Heart left ventricle (tissue), 16 donors: Measurements from ENCODE around the gene TMEM178B. TPM values are rescaled to one million over a fixed set of nuclear protein-coding genes. Genes with fewer than 3 reads are reported as not detected.

Source experiments
- ATAC-seq, 4 donors: fragments of 200-7000 bp; cut with Tn5 transposase; one replicate each; pipeline ENCODE4 v1.9.1; 2020 to 2022; ENCODE audit warnings: moderate library complexity in 4 of 4, mild to moderate bottlenecking in 3 of 4, moderate number of reproducible peaks in 1 of 4
- DNase-seq, 5 donors: peaks; one replicate each; pipeline ENCODE4 v3.0.0-alpha.2; 2020
- H3K27ac ChIP-seq, 12 donors: fragments of 200-600 bp; sonication (generic) in 4 of 12; one replicate each; pipeline versions ENCODE4 v1.5.0 to v1.8.0; 2016 to 2022; ENCODE audit warnings: mild to moderate bottlenecking in 2 of 12
- H3K27me3 ChIP-seq, 9 donors: fragments of 200-600 bp; sonication (generic) in 2 of 9; one replicate each; pipeline versions ENCODE4 v1.5.1 to v1.8.0; 2016 to 2022; ENCODE audit warnings: mild to moderate bottlenecking in 3 of 9
- H3K36me3 ChIP-seq, 9 donors: fragments of 200-600 bp; sonication (generic) in 2 of 9; one replicate each; pipeline versions ENCODE4 v1.5.0 to v1.8.0; 2018 to 2022; ENCODE audit warnings: mild to moderate bottlenecking in 2 of 9
- H3K4me1 ChIP-seq, 12 donors: fragments of 200-600 bp; sonication (generic) in 4 of 12; one replicate each; pipeline versions ENCODE4 v1.5.0 to v1.8.0; 2016 to 2022; ENCODE audit warnings: mild to moderate bottlenecking in 3 of 12
- H3K4me3 ChIP-seq, 12 donors: fragments of 200-600 bp; sonication (generic) in 4 of 12; one replicate each; pipeline versions ENCODE4 v1.5.0 to v1.8.0; 2017 to 2022; ENCODE audit warnings: mild to moderate bottlenecking in 9 of 12, moderate library complexity in 4 of 12
- H3K9me3 ChIP-seq, 12 donors: fragments of 200-600 bp; sonication (generic) in 4 of 12; one replicate each; pipeline versions ENCODE4 v1.5.0 to v1.8.0; 2016 to 2022; ENCODE audit warnings: mild to moderate bottlenecking in 1 of 12
- CTCF ChIP-seq, 12 donors: fragments of 200-600 bp; sonication (generic) in 4 of 12; IDR thresholded peaks; one replicate each; pipeline versions ENCODE4 v1.5.0 to v1.8.0; 2018 to 2022; ENCODE audit warnings: antibody characterized with exemption in 12 of 12, mild to moderate bottlenecking in 5 of 12
- POLR2A ChIP-seq, 2 donors: fragments of 450-650 bp; IDR thresholded peaks; one replicate each; pipeline ENCODE4 v1.6.1; 2017; ENCODE audit warnings: antibody characterized with exemption in 2 of 2, mild to moderate bottlenecking in 2 of 2, moderate library complexity in 2 of 2
- WGBS, 4 donors: extraction: QIAGEN DNeasy Blood & Tissue Kit in 2 of 4; methylation state at CpG; one replicate each; pipeline versions ENCODE4 v1.1.5 to v1.1.7; 2013 to 2018; 5-methylcytosine and 5-hydroxymethylcytosine counted together
- intact Hi-C, 10 donors: fragments of 100-400 bp; cut with DNase I; formaldehyde crosslinking; loops; one replicate each; pipeline versions ENCODE4 v1.11.1 to v1.14.2; 2022
- polyA plus RNA-seq, 2 donors: library from polyadenylated mRNA; stranded (reverse); fragments of 200-250 nt; gene quantifications; one replicate each; pipeline ENCODE4 v1.2.3, GENCODE V29; 2013
- total RNA-seq, 9 donors: library from RNA; depleted of rRNA in 2 of 9; stranded (reverse); fragments of >200 nt in 2 of 9; fragmentation: NEBNext Ultra II Directional in 3 of 9; extraction: Animal tissue kit (Norgen Biotek cat#: 25700) in 3 of 9; gene quantifications; one replicate each; pipeline versions ENCODE4 v1.1.0 to v1.2.4, GENCODE V29; 2016 to 2023
- donor health status: ischemic (EF 13 %, LVEDD 7.1; RV severe dilation, severe dysfunction).
- donor health status: healthy with polysubstance abuse.
- donor health status: DM: no; HTN: yes; CAD: no.
- donor health status: DM: no; HTN: no; CAD: no.
- donor health status: ischemic (EF 25% LVEDD 6.9; RV normal size, moderate dysfunction).
- donor health status: ischemic (EF 25% LVEDD 5.7; RV mildly dilated, moderate dysfunction).
- donor health status: healthy.
- donor health status: DM: yes; HTN: yes; CAD: no.
- donor health status: ischemic (EF 35%, LVEDD 5.7; RV mildly dilated, moderate dysfunction).
- donor health status: nonischemic (EF 11% LVEDD 7.7; RV severe dilation, severe dysfunction).
- donor health status: DM: yes; HTN: yes; CAD: no.
- donor health status: PGD.
- donor health status: ischemic (EF 29% LVEDD 5.4; RV normal size, mild dysfunction).
- donor health status: nonischemic (EF 23%, LVEDD 6.1; RV moderate dilation, normal function).

Gene TMEM178B
- total and polyA plus RNA-seq, 11 donors, result 1.2 to 58.5 (median 19.0) TPM

DNA sequence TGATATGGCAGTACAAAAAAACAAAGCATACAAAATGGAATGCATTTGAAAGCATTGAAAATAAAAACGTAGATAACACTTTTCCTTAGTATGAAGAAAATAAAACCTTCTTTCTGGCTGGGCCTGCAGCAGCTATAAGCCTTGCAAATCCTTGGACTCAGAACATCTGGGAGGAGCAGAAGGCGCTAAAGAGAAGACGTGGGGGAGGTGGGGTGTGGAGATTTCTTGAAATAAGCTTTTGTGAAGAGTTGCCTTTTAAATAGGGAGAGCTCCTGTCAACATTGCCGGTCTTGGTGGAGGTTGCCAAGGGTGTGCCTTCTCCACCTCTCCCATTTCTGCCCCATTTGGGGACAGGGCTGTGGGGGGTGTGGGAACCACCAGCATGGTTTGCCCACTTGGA is 128.7 kb downstream of the TMEM178B start:
- WGBS, 4 donors, result 50 to 64% (median 56%) methylated on average over 4 of the region's 4 CpGs
- ATAC-seq, result no peak

GRCh38 chr7:141203177-141203576 is 129.3 kb downstream of the TMEM178B start:
- no peaks in the 10 kb centered on the region for H3K36me3 ChIP-seq
- ATAC-seq, result no peak
- WGBS, 4 donors, result 83 to 87% (median 85%) methylated on average over 6 of the region's 6 CpGs
- no peak overlapping the region for H3K4me3 ChIP-seq
- intact Hi-C loops, result no loop called here
- no peak overlapping the region for H3K27ac ChIP-seq
- H3K27me3 ChIP-seq, result peaks cover 0 to 4% (median 0%) of the 10 kb centered on the region in 9 donors
- no peaks in the 10 kb centered on the region for H3K4me1 ChIP-seq
- no peak for DNase-seq
- H3K9me3 ChIP-seq, result no peaks in the 10 kb centered on the region
- TF ChIP-seq CTCF (IDR thresholded peaks at IDR 0.05) (no peak), POLR2A (IDR thresholded peaks at IDR 0.05) (no peak)

More for the DNA sequence above, 128.7 kb downstream of the TMEM178B start:
- no peak overlapping the region for H3K4me3 ChIP-seq
- no peaks in the 10 kb centered on the region for H3K9me3 ChIP-seq
- no peaks in the 10 kb centered on the region for H3K36me3 ChIP-seq
- peaks cover 0 to 4% (median 0%) of the 10 kb centered on the region in 9 donors for H3K27me3 ChIP-seq
- no peak overlapping the region for H3K27ac ChIP-seq
- TF ChIP-seq CTCF (IDR thresholded peaks at IDR 0.05) (no peak), POLR2A (IDR thresholded peaks at IDR 0.05) (no peak)
- DNase-seq, result no peak
- intact Hi-C loops, result no loop called here
- H3K4me1 ChIP-seq, result no peaks in the 10 kb centered on the region

DNA sequence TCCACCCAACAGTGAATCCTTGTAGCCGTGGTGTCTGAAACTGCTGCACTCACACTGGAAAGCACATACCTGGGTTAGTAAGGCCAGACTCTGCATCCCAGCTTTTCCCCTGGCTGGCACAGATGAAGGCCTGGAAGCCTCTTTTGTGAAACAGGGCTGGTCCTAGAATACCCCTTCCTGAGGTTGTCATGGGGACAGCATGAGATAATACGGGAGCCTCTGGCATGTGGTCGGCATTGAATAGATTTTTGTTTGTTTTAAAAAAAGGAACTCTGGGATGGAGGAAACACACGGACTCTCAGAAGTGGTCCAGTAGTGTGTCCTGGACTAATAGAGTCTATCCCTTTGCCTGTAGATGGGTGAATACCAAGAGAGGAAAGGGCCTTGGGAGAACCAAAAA is 129.7 kb downstream of the TMEM178B start:
- peaks cover 0 to 3% (median 0%) of the 10 kb centered on the region in 9 donors for H3K27me3 ChIP-seq
- ATAC-seq (no peak), DNase-seq (no peak)
- H3K9me3 ChIP-seq, result no peaks in the 10 kb centered on the region
- intact Hi-C loops, result no loop called here
- no peaks in the 10 kb centered on the region for H3K36me3 ChIP-seq
- H3K4me1 ChIP-seq, result no peaks in the 10 kb centered on the region
- no peak overlapping the region for H3K4me3 ChIP-seq
- 42 to 50% (median 42%) methylated on average over 4 of the region's 4 CpGs for WGBS, 4 donors
- TF ChIP-seq POLR2A (IDR thresholded peaks at IDR 0.05) (no peak), CTCF (IDR thresholded peaks at IDR 0.05) (no peak)
- no peak overlapping the region for H3K27ac ChIP-seq

GRCh38 chr7:141207661-141208060 is 133.8 kb downstream of the TMEM178B start:
- Histone ChIP-seq H3K4me3 (no peak overlapping the region), H3K27me3 (no peaks in the 10 kb centered on the region), H3K27ac (no peak overlapping the region), H3K9me3 (no peaks in the 10 kb centered on the region), H3K4me1 (no peaks in the 10 kb centered on the region), H3K36me3 (no peaks in the 10 kb centered on the region)
- 85 to 94% (median 89%) methylated on average over 3 of the region's 3 CpGs for WGBS, 4 donors
- ATAC-seq, result no peak
- no peak for DNase-seq
- no peak for TF ChIP-seq POLR2A (IDR thresholded peaks at IDR 0.05)
- TF ChIP-seq CTCF (IDR thresholded peaks at IDR 0.05), result no peak
- intact Hi-C loops, result no loop called here
